ENCODE measurements around the gene RPL39L.

Gene RPL39L

GRCh38 chr3:187161556-187161955 is 22.3 kb upstream of the RPL39L start:
- no peak for TF ChIP-seq MAX (IDR thresholded peaks at IDR 0.05)
- no peak for TF ChIP-seq FOXM1 (IDR thresholded peaks at IDR 0.05; ENCODE audit: borderline replicate concordance, low read depth)
- no peak for TF ChIP-seq EGR1 (IDR thresholded peaks at IDR 0.05)
- TF ChIP-seq TCF12 (IDR thresholded peaks at IDR 0.05; ENCODE audit: low read depth): no peak
- TF ChIP-seq TEAD4 (IDR thresholded peaks at IDR 0.05): no peak
- TF ChIP-seq RAD21 (IDR thresholded peaks at IDR 0.05; ENCODE audit: low read depth): no peak
- no peak for TF ChIP-seq REST (IDR thresholded peaks at IDR 0.05; ENCODE audit: low read depth)
- TF ChIP-seq USF1 (IDR thresholded peaks at IDR 0.05): no peak
- no peak for TF ChIP-seq CREB1 (IDR thresholded peaks at IDR 0.05; ENCODE audit: low read depth)
- TF ChIP-seq EP300 (IDR thresholded peaks at IDR 0.05; ENCODE audit: borderline replicate concordance): no peak
- no peak for TF ChIP-seq CEBPB (IDR thresholded peaks at IDR 0.05)
- no peak for TF ChIP-seq TAF1 (IDR thresholded peaks at IDR 0.05; ENCODE audit: low read depth)
- TF ChIP-seq ZBTB7A (IDR thresholded peaks at IDR 0.05; ENCODE audit: low read depth): no peak
- no peak for TF ChIP-seq YY1 (IDR thresholded peaks at IDR 0.05; ENCODE audit: low read depth)
- TF ChIP-seq NFIC (IDR thresholded peaks at IDR 0.05): no peak

GRCh38 chr3:187150599-187150998 is 11.3 kb upstream of the RPL39L start:
- TF ChIP-seq ZBTB7A (IDR thresholded peaks at IDR 0.05; ENCODE audit: low read depth) (no peak), NFIC (IDR thresholded peaks at IDR 0.05) (no peak), TEAD4 (IDR thresholded peaks at IDR 0.05) (no peak), YY1 (IDR thresholded peaks at IDR 0.05; ENCODE audit: low read depth) (no peak), CREB1 (IDR thresholded peaks at IDR 0.05; ENCODE audit: low read depth) (no peak), MAX (IDR thresholded peaks at IDR 0.05) (no peak), TCF12 (IDR thresholded peaks at IDR 0.05; ENCODE audit: low read depth) (no peak)

- TF ChIP-seq NFIC (IDR thresholded peaks at IDR 0.05): no peak
- no peak for TF ChIP-seq TEAD4 (IDR thresholded peaks at IDR 0.05)
- TF ChIP-seq MAX (IDR thresholded peaks at IDR 0.05): no peak
- TF ChIP-seq CREB1 (IDR thresholded peaks at IDR 0.05; ENCODE audit: low read depth): no peak
- TF ChIP-seq REST (IDR thresholded peaks at IDR 0.05; ENCODE audit: low read depth): no peak
- no peak for TF ChIP-seq ZBTB7A (IDR thresholded peaks at IDR 0.05; ENCODE audit: low read depth)
- no peak for TF ChIP-seq TAF1 (IDR thresholded peaks at IDR 0.05; ENCODE audit: low read depth)
- no peak for TF ChIP-seq RAD21 (IDR thresholded peaks at IDR 0.05; ENCODE audit: low read depth)
- TF ChIP-seq USF1 (IDR thresholded peaks at IDR 0.05): no peak
- no peak for TF ChIP-seq YY1 (IDR thresholded peaks at IDR 0.05; ENCODE audit: low read depth)
- TF ChIP-seq EP300 (IDR thresholded peaks at IDR 0.05; ENCODE audit: borderline replicate concordance): no peak
- no peak for TF ChIP-seq EGR1 (IDR thresholded peaks at IDR 0.05)
- no peak for TF ChIP-seq TCF12 (IDR thresholded peaks at IDR 0.05; ENCODE audit: low read depth)
- no peak for TF ChIP-seq FOXM1 (IDR thresholded peaks at IDR 0.05; ENCODE audit: borderline replicate concordance, low read depth)
- TF ChIP-seq CEBPB (IDR thresholded peaks at IDR 0.05): no peak
Measured at GRCh38 chr3:187150186-187150585, 10.9 kb upstream of the RPL39L start.

GRCh38 chr3:187146389-187146788 is 7.1 kb upstream of the RPL39L start:
- TF ChIP-seq TAF1 (IDR thresholded peaks at IDR 0.05; ENCODE audit: low read depth): no peak
- no peak for TF ChIP-seq EP300 (IDR thresholded peaks at IDR 0.05; ENCODE audit: borderline replicate concordance)
- no peak for TF ChIP-seq FOXM1 (IDR thresholded peaks at IDR 0.05; ENCODE audit: borderline replicate concordance, low read depth)
- no peak for TF ChIP-seq TEAD4 (IDR thresholded peaks at IDR 0.05)
- no peak for TF ChIP-seq RAD21 (IDR thresholded peaks at IDR 0.05; ENCODE audit: low read depth)
- no peak for TF ChIP-seq MAX (IDR thresholded peaks at IDR 0.05)
- no peak for TF ChIP-seq TCF12 (IDR thresholded peaks at IDR 0.05; ENCODE audit: low read depth)
- no peak for TF ChIP-seq EGR1 (IDR thresholded peaks at IDR 0.05)
- no peak for TF ChIP-seq CEBPB (IDR thresholded peaks at IDR 0.05)
- no peak for TF ChIP-seq YY1 (IDR thresholded peaks at IDR 0.05; ENCODE audit: low read depth)
- no peak for TF ChIP-seq USF1 (IDR thresholded peaks at IDR 0.05)
- no peak for TF ChIP-seq REST (IDR thresholded peaks at IDR 0.05; ENCODE audit: low read depth)
- TF ChIP-seq NFIC (IDR thresholded peaks at IDR 0.05): no peak
- TF ChIP-seq CREB1 (IDR thresholded peaks at IDR 0.05; ENCODE audit: low read depth): no peak
- no peak for TF ChIP-seq ZBTB7A (IDR thresholded peaks at IDR 0.05; ENCODE audit: low read depth)
